Measurements from ENCODE around the gene YPEL1.

The YPEL1 gene

DNA sequence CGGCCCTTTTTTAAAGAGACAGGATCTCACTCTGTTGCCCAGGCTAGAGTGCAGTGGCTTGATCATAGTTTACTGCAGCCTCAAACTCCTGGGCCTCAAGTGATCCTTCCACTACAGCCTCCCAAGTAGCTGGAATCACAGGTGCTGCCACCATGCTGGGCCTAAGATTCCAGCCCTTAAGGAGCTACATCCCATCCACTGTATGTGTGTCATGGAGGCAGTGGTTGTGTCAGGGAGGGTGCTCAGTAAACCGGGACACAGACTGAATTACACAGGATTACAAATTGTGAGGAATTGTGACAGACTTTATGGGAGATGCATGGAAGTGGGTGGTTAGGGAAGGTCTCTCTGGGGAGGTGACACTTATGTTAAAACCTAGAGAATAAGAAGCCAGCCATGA, 71.9 kb downstream of the YPEL1 start:
- H3K27me3 Mint-ChIP-seq, result no peaks in the 10 kb centered on the region
- H3K9me3 Mint-ChIP-seq, result peaks cover 0 to 2% of the 10 kb centered on the region in 2 donors
- peaks cover 14 to 27% of the 10 kb centered on the region in 2 donors for H3K4me1 Mint-ChIP-seq
- no peak overlapping the region for H3K27ac Mint-ChIP-seq
- DNase-seq (no peak), ATAC-seq (replicated peaks) (no peak)
- peak overlapping the region in 1 of 2 donors; percentile 33 for H3K4me3 Mint-ChIP-seq
- H3K36me3 Mint-ChIP-seq, result peaks cover 2 to 4% of the 10 kb centered on the region in 2 donors

DNA sequence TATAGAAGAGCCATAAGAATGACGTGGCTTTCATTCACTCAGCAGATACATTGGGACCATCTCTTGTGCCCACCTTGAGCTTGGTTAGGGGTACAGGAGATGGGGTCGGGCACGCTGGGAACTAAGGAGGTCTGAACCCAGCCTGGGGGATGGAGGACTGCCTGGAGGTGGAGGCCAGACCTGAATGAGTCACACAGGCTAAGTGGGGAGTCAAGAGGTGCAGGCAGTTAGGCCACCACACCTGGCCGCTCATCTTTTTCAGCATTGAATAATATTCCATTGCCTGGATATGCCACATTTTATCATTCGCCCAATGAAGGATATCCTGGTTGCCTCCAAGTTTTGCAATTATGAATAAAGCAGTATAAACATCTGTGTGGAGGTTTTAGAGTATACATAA, 73.6 kb downstream of the YPEL1 start:
- no peaks in the 10 kb centered on the region for H3K27me3 Mint-ChIP-seq
- peaks cover 13 to 24% of the 10 kb centered on the region in 2 donors for H3K4me1 Mint-ChIP-seq
- no peak for ATAC-seq (replicated peaks)
- DNase-seq, result no peak
- H3K9me3 Mint-ChIP-seq, result peaks cover 0 to 2% of the 10 kb centered on the region in 2 donors
- peak overlapping the region in 1 of 2 donors; percentile 32 for H3K4me3 Mint-ChIP-seq
- H3K36me3 Mint-ChIP-seq, result no peaks in the 10 kb centered on the region
- H3K27ac Mint-ChIP-seq, result no peak overlapping the region

DNA sequence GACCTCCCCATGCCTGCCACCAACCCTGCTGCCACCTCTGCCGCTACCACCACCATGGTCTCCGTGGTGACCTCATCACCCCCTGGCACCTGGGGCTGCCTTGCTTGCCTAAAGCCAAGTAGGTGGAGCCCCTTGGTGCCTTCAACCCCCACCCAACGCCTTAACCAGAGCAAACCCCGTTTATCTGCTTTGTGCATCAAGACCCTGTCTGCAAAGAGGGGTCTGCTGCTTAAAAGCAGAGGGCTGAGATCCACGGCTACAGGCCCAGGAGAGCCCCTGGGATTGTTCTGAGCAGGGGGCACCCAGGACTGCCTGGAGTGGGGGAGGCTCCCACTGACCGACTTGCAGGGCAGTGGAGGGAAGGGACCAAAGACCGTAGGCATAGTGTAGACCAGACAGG, 74.7 kb downstream of the YPEL1 start:
- DNase-seq (no peak), ATAC-seq (replicated peaks) (no peak)
- no peak overlapping the region for H3K4me3 Mint-ChIP-seq
- peaks cover 0 to 6% of the 10 kb centered on the region in 2 donors for H3K36me3 Mint-ChIP-seq
- no peaks in the 10 kb centered on the region for H3K27me3 Mint-ChIP-seq
- no peak overlapping the region for H3K27ac Mint-ChIP-seq
- peaks cover 17 to 25% of the 10 kb centered on the region in 2 donors for H3K4me1 Mint-ChIP-seq
- peaks cover 2 to 4% of the 10 kb centered on the region in 2 donors for H3K9me3 Mint-ChIP-seq

DNA sequence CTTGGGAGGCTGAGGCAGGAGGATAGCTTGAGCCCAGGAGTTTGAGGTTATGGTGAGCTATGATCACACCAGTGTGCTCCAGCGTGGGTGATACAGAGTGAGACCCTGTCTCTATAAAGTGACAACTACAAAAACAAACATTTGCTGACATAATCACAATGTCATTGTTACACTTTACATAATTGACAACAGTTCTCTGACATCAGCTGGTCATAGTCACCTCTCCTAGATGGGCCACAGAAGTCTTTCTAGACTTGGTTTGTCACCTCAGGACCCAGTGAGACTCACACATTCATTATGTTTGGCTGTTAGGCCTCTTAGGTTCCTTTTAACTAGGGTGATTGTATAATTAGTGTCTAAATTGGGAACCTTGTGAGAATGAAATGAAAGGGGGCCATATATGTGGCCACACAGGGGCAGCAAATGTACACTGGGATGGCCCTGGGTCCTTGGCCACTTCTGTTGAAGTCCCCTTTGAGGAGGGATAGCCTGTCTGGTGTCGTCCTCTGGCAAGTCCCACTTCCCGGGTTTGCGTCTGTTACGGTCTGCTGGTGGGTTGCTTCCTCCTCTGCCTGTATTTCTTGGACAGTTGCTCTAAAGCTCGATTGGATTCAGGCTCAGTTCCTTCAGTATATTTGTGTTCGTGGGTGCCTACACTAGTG, 75.6 kb downstream of the YPEL1 start:
- Mint-ChIP-seq H3K4me1 (peaks cover 11 to 18% of the 10 kb centered on the region in 2 donors), H3K27ac (no peak overlapping the region), H3K9me3 (peaks cover 2 to 4% of the 10 kb centered on the region in 2 donors), H3K36me3 (peaks cover 0 to 6% of the 10 kb centered on the region in 2 donors), H3K4me3 (no peak overlapping the region), H3K27me3 (no peaks in the 10 kb centered on the region)
- DNase-seq (no peak), ATAC-seq (replicated peaks) (no peak)

DNA sequence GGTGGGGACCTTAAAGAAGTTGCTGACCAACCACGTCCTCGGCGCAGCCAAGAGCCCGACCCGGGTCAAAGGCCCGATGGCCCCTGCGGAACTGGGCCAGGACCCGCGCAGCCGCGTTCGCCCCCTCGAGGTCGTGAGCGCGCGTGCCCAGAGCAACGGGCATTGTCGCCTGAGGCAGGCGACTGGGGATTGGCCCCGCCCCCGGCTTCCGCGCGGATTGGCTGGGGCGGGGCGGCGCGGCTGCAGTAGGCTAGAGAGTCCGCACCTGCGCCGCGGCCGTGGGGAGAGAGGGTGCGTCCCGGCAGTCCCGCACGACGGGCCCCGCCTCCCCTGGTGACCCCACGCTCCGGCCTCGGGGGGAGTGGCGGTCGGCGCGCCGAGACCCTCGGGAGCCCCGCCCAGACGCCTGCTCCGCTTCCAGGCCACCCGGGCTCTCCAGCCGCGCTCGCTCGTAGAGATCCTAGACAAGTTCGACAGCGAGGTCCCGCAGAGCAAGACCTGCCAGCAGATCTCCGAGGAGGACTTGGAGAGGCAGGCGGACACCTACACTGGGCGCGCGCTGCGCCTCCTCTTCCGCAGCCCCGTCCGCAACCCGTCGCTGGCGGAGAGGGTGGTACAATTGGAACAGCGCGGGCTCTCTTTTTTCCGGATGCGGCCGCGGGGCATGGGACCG, 78.1 kb downstream of the YPEL1 start:
- peaks cover 0 to 6% of the 10 kb centered on the region in 2 donors for H3K36me3 Mint-ChIP-seq
- ATAC-seq (replicated peaks) (peak; percentile 92 to 94), DNase-seq (peak; percentile 65)
- no peaks in the 10 kb centered on the region for H3K27me3 Mint-ChIP-seq
- peak overlapping the region; percentile 70 for H3K27ac Mint-ChIP-seq
- peaks cover 9 to 24% of the 10 kb centered on the region in 2 donors for H3K4me1 Mint-ChIP-seq
- H3K9me3 Mint-ChIP-seq, result peaks cover 2 to 4% of the 10 kb centered on the region in 2 donors
- H3K4me3 Mint-ChIP-seq, result peak overlapping the region; percentile 86 to 88

DNA sequence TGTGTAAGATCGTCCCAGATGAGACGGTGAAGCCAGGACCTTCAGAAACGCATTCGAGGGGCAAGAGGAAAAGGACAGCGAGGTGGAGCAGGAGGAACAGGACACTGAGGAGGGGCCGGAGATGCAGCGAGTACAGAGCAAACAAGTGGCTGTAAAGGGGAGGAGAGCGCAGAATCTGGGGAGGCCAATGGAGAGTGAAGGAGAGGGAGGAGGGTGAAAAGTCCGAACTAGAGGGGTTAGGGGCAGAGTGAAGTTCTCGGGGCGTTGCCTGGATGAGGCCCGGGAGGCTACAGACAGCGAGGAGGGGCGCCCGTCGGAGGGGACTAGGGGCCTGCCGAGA, 78.6 kb downstream of the YPEL1 start:
- peak overlapping the region; percentile 81 to 86 for H3K4me3 Mint-ChIP-seq
- H3K4me1 Mint-ChIP-seq, result peaks cover 11 to 29% of the 10 kb centered on the region in 2 donors
- peaks cover 0 to 6% of the 10 kb centered on the region in 2 donors for H3K36me3 Mint-ChIP-seq
- H3K9me3 Mint-ChIP-seq, result peaks cover 2 to 4% of the 10 kb centered on the region in 2 donors
- DNase-seq (no peak), ATAC-seq (replicated peaks) (no peak)
- peak overlapping the region; percentile 67 for H3K27ac Mint-ChIP-seq
- no peaks in the 10 kb centered on the region for H3K27me3 Mint-ChIP-seq

DNA sequence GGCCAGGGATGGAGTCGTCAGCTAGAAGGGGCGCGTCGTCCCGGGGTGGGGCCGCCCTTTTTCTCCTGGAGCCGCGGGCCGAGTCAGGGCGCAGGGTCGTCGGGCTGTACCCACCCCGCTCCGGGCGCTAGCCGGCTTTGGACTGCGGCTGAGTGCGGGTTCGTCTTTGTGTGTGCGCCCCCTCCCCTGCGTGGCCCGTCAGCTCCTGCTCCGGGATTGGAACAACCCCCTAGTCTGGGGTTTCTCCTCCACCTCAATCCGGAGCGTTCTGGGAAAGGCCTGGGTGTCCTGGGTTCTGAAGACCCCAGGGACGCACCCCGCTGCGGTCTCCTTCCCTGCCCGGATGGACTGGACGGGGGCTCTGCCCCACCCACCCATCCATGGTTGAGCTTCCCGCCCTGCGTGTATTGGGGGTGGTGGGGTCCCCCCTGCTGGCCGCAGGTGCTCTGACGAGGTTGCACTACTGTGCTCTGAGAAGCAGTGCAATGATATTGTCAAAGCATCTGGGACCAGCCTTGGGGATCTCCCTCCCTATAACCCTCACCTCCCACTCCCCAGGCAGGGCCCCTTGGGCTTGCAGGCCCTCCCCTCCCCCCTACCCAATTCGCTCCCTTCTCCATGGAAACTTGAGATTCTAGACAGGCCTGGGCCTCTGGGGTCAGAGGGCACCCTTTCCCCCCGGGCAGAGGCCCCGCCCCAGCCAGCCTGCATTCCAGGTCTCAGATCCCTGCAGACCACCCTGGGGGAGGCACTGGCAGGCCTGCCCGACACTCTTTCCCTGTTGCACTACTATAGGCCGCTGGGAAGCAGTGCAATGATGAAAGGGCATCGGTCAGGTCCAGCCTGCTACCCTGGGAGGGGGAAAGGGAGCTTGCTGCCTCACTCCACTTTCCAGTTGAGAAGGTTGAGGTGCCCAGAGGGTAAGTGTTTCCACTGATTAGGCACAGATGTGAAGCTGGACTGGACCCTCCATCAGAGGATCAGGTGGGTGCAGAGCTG, 82.7 kb downstream of the YPEL1 start:
- Mint-ChIP-seq H3K4me3 (peak overlapping the region; percentile 88 to 99), H3K9me3 (peaks cover 0 to 4% of the 10 kb centered on the region in 2 donors), H3K36me3 (peaks cover 21% of the 10 kb centered on the region in 2 donors), H3K27ac (no peak overlapping the region), H3K4me1 (peaks cover 28 to 49% of the 10 kb centered on the region in 2 donors), H3K27me3 (no peaks in the 10 kb centered on the region)
- ATAC-seq (replicated peaks) (no peak), DNase-seq (no peak)

DNA sequence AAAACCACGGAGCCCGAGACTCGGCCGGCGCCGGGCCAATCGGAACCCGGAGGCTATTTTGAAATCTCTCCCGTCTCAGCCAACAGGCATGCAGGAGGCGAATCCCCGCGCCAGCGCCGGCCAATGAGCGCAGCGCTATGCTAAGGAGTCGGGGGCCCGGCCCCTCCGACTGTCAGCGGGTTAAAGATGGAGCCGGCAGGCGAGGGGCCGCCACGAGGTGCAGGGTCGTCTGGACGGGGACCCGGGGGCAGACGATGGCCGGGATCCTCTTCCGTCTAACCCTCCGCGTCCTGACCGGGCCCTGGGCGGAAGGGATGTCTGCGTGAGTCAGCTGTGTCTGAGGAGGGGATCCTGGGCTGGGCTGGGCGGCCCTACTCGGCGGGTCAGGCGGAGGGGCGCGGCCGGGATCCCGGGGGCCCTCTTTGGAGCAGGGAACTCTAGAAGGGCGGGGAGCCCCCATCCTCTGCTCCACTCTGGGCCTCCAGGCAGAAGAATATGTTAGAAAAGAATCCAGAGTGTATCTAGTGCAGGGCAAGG, 83.5 kb downstream of the YPEL1 start:
- peak; percentile 97 to 99 for ATAC-seq (replicated peaks)
- H3K36me3 Mint-ChIP-seq, result peaks cover 21% of the 10 kb centered on the region in 2 donors
- H3K27me3 Mint-ChIP-seq, result no peaks in the 10 kb centered on the region
- H3K9me3 Mint-ChIP-seq, result peaks cover 0 to 4% of the 10 kb centered on the region in 2 donors
- DNase-seq, result peak; percentile 78
- H3K4me1 Mint-ChIP-seq, result peaks cover 26 to 45% of the 10 kb centered on the region in 2 donors
- H3K4me3 Mint-ChIP-seq, result peak overlapping the region; percentile 88 to 99
- H3K27ac Mint-ChIP-seq, result peak overlapping the region; percentile 90

DNA sequence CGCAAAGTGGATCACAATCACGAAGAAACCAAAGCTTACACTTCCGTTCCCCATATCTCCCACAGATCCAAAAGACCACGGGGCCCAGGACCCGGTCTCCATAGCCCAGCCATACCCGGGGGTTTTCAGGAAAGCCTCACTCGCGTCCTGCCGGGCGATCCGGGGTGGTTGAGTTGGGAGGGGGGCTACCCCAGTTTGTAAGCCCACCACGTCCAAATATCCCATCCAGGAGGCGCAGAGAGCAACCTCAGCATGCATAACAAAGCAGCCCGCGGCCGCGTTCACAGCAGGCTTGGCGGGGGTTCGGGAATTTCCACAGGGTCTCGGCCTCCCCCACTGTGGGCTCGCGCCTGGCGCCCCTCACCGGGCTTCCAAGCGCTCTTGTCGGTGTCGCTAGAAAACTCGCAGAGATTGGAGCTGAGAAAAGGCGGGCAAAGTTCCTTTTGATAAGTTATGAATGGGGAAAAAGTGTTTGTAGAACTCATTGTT, 84.0 kb downstream of the YPEL1 start:
- H3K27ac Mint-ChIP-seq, result peak overlapping the region; percentile 20
- H3K4me3 Mint-ChIP-seq, result peak overlapping the region; percentile 88 to 99
- H3K4me1 Mint-ChIP-seq, result peaks cover 23 to 45% of the 10 kb centered on the region in 2 donors
- H3K36me3 Mint-ChIP-seq, result peaks cover 21 to 25% of the 10 kb centered on the region in 2 donors
- no peaks in the 10 kb centered on the region for H3K27me3 Mint-ChIP-seq
- ATAC-seq (replicated peaks) (peak in 1 of 2 donors; percentile 16), DNase-seq (no peak)
- H3K9me3 Mint-ChIP-seq, result no peaks in the 10 kb centered on the region

DNA sequence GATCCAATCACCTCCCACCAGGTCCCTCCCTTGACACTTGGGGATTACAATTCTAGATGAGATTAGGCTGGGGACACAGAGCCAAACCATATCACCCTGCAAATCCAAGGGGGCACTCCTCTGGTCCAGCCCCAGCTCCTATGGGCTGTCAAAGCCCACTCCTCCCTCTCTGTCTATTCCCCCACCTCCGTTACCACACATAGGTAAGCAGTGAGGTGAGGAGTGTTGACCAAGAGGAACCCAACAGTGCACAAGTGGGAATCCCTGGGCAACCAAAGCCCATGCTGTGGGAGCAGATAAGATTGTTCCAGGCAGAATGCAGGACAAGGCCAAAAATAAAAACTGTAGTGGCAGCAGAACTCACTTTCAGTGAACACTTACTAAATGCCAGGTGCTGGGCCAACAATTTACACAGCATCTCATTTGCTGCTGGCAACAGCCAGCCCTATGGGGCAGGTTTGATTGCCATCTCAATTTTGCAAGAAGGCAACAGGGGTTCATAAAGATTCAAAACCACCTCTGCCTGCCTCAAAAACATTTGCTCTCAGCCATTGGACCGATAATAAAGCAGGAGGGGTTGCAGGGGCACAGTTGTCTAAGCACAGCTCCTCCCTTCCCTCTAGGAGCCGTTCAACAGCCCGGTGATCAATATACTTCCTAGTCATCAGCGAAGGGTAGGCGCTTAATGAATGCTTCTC, 84.6 kb downstream of the YPEL1 start:
- ATAC-seq (replicated peaks), result no peak
- DNase-seq, result no peak
- Mint-ChIP-seq H3K27ac (peak overlapping the region; percentile 20), H3K4me1 (peaks cover 26 to 50% of the 10 kb centered on the region in 2 donors), H3K4me3 (peak overlapping the region; percentile 88 to 99), H3K9me3 (no peaks in the 10 kb centered on the region), H3K36me3 (peaks cover 25 to 29% of the 10 kb centered on the region in 2 donors), H3K27me3 (no peaks in the 10 kb centered on the region)

DNA sequence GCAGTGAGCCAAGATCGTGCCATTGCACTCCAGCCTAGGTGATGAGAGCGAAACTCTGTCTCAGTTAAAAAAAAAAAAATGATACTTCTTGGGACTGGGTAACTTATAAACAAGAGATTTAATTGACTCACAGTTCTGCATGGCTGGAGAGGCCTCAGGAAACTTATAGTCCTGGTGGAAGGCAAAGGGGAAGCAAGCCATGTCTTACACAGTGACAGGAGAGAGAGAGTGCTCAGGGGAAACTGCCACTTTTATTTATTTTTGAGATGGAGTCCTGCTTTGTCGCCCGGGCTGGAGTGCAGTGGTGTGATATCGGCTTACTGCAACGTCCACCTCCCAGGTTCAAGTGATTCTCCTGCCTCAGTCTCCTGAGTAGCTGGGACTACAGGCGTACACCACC, 85.3 kb downstream of the YPEL1 start:
- Mint-ChIP-seq H3K27me3 (no peaks in the 10 kb centered on the region), H3K36me3 (peaks cover 25 to 29% of the 10 kb centered on the region in 2 donors), H3K4me3 (no peak overlapping the region), H3K9me3 (no peaks in the 10 kb centered on the region), H3K27ac (no peak overlapping the region), H3K4me1 (peaks cover 26 to 50% of the 10 kb centered on the region in 2 donors)
- DNase-seq, result no peak
- ATAC-seq (replicated peaks), result no peak
